ENCODE results near the gene B4GALT2.
A peak's percentile ranks its signal among the peaks of the same experiment; 100 is the strongest.

The B4GALT2 gene

DNA sequence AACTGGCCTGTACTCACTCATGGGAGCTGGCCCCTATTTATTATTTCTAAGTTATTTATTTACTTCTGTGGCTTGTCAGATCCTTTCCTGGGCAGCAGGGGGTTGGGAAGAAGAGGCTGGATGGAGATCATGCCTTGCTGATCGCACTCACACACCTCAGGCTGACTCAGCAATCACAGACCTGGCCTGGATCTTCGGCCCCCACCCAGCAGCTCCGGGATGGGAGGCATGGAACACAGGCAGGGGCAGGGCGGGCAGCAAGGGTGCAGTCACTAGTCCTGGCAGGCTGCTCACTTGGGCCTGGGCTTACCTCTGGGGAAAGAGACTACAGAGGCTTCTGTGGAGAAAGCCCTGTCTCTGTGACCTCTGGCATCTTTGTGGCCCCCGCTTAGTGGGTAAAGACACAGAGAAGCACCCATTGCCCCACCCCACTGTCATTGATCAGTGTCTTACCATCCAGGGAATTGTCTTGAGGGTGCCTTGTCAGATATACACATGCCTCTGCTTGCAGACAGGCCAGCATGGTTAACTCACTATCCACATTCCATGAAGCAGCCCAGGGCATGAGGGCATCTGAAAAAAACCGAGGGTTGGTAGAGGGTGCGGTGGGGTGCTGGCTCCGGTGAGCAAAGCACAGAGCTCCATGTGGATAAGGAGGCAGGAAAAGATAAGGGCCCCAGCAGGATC, 41.7 kb upstream of the B4GALT2 start:
- Mint-ChIP-seq H3K4me1 (ENCODE audit: low read depth) (peaks cover 45% of the 10 kb centered on the region), H3K9me3 (no peaks in the 10 kb centered on the region), H3K4me3 (no peak overlapping the region), H3K27me3 (peaks cover 27% of the 10 kb centered on the region), H3K27ac (no peak overlapping the region), H3K36me3 (ENCODE audit: low read depth) (no peaks in the 10 kb centered on the region)
- intact Hi-C loops (cut with micrococcal nuclease) = no loop called here

- intact Hi-C loops (cut with micrococcal nuclease) = no loop called here
- peaks cover 49% of the 10 kb centered on the region for H3K4me1 Mint-ChIP-seq (ENCODE audit: low read depth)
- peaks cover 17% of the 10 kb centered on the region for H3K27me3 Mint-ChIP-seq
- no peaks in the 10 kb centered on the region for H3K9me3 Mint-ChIP-seq
- H3K27ac Mint-ChIP-seq = no peak overlapping the region
- H3K4me3 Mint-ChIP-seq = no peak overlapping the region
- H3K36me3 Mint-ChIP-seq (ENCODE audit: low read depth) = peaks cover 7% of the 10 kb centered on the region
These were observed 40.6 kb upstream of the B4GALT2 start for GRCh38 chr1:43938383-43938782.

GRCh38 chr1:43938892-43939587, 40.0 kb upstream of the B4GALT2 start:
- Mint-ChIP-seq H3K27me3 (peaks cover 12% of the 10 kb centered on the region), H3K4me1 (ENCODE audit: low read depth) (peaks cover 43% of the 10 kb centered on the region), H3K4me3 (no peak overlapping the region), H3K9me3 (no peaks in the 10 kb centered on the region), H3K27ac (no peak overlapping the region), H3K36me3 (ENCODE audit: low read depth) (peaks cover 7% of the 10 kb centered on the region)
- intact Hi-C loops (cut with micrococcal nuclease) = no loop called here

DNA sequence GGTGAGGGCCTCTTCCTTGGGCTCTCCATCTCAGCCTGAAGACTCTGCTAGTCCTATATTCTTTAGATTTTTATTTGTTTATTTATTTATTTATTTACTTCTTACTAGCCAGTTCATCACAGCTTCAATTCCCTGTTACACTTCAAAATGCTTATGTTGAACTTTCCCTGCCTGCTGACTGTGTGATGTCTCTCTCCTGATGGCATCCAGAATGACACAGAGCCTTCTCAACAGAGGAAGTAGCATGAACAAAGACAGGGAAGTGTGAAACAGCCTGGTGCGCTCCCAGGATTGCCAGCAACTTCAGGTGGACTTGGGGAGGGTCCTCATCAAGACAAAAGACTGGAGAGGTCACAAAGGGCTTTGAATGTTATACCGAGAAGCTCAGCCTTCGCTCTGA, 36.6 kb upstream of the B4GALT2 start:
- H3K9me3 Mint-ChIP-seq = no peaks in the 10 kb centered on the region
- peaks cover 21% of the 10 kb centered on the region for H3K36me3 Mint-ChIP-seq (ENCODE audit: low read depth)
- H3K27ac Mint-ChIP-seq = peak overlapping the region; percentile 56
- peaks cover 48% of the 10 kb centered on the region for H3K4me1 Mint-ChIP-seq (ENCODE audit: low read depth)
- intact Hi-C loops (cut with micrococcal nuclease) = loop anchor here (10.0 kb wide), 1 partner anchor 92 kb away; the partner anchor contains the start of gene SLC6A9
- H3K4me3 Mint-ChIP-seq = no peak overlapping the region
- H3K27me3 Mint-ChIP-seq = no peaks in the 10 kb centered on the region

DNA sequence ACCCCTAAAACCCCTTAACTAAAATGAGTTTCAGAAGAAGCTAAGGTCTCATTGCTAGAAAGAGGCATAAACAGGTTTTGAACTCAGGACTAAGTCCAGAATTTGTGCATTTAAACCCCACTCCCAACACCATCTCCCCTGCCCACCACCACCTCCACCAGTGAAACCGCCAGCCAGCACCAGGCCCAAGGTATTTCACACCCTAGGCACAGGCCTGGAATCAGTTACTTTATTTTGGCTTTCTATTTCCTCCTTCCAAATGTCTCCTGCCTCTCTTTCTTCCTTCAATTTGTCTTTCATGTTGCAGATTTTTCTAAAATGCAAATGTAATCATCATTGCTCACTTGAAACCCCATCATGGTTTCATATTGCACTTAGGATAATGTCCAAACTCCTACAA, 34.1 kb upstream of the B4GALT2 start:
- no peaks in the 10 kb centered on the region for H3K27me3 Mint-ChIP-seq
- H3K36me3 Mint-ChIP-seq (ENCODE audit: low read depth) = peaks cover 33% of the 10 kb centered on the region
- intact Hi-C loops (cut with micrococcal nuclease) = loop anchor here (10.0 kb wide), 1 partner anchor 90 kb away; the partner anchor contains the start of gene SLC6A9
- H3K27ac Mint-ChIP-seq = no peak overlapping the region
- no peaks in the 10 kb centered on the region for H3K9me3 Mint-ChIP-seq
- no peak overlapping the region for H3K4me3 Mint-ChIP-seq
- H3K4me1 Mint-ChIP-seq (ENCODE audit: low read depth) = peaks cover 66% of the 10 kb centered on the region

DNA sequence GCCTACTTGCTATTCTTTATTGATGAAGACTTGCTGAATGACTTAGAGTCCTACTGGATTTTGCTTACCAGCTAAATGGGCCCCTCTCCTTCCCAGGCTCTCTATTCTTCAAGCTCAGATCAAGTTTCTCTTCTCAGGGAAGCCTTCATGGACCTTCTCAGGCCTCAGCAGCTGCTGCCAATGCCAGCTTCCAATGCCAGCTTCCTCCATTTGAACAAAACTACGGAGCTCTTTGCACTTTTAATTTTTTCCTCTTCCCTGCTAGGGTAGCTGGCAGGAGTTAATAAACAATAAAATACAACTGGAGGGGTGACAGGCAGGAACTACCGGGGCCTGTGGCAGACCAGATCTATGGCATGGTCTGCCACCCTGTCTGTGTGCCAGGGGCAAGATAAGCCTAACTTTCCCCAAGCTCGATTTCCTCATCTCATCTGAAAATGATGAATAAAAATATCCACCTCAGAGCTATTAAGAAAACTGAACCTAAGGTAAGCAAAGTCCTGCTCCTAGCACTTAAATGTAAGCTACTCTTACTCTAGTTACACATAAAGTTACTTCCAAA, 33.3 kb upstream of the B4GALT2 start:
- peaks cover 72% of the 10 kb centered on the region for H3K4me1 Mint-ChIP-seq (ENCODE audit: low read depth)
- intact Hi-C loops (cut with micrococcal nuclease) = loop anchor here (1.0 to 10.0 kb wide), 5 partner anchors 9 to 89 kb away; partner anchors contain the start of genes ATP6V0B, CCDC24 and SLC6A9
- no peaks in the 10 kb centered on the region for H3K9me3 Mint-ChIP-seq
- peak overlapping the region; percentile 91 for H3K4me3 Mint-ChIP-seq
- peaks cover 42% of the 10 kb centered on the region for H3K36me3 Mint-ChIP-seq (ENCODE audit: low read depth)
- peak overlapping the region; percentile 93 for H3K27ac Mint-ChIP-seq
- H3K27me3 Mint-ChIP-seq = no peaks in the 10 kb centered on the region

DNA sequence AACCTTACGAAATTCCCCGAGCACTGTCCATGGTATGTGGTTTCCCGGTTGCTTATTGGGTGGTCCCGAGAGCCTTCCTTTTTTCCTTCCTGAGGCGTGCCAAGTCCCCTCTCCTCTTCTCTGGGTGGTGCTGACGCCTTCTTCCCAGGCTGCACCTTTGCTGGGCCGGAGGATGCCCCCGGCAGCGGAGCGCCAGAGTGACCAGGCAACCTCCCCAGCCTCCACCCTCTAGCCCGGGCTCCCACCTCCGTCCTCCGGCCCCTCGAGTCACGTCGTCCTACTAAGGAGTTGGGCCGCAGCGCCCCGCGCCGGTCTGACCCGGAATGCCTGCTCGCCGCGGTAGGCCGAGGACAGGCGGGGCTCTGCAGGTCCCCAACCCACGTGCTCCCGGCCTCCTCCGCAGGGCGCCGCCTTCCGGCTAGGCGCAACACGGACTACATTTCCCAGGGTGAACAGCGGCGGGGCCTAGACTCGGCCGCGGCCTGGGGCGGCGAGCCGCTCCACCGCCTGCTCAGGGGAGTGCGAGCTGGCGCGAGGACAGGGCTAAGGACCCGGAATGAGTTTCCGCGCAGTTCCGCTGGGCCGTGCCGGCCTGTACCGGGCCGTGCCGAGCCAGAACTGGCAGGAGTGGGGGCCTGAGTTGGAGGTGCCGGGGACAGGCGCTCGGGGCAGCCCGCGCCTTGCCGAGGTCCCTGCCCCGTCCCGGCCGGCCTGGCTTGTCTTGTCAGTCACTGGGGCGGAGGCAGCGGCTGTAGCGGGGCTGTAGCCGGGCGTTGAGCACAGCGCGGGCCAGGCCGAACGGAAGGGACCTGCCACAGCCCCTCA, 32.6 kb upstream of the B4GALT2 start, which contains the start of gene IPO13:
IPO13 (plus strand) TSS at position 715 of the 825 bp plus-strand sequence. CDS start 651 bp downstream, outside the sequence.
- Mint-ChIP-seq H3K27ac (peak within 1 kb of the TSS; percentile 93), H3K9me3 (no peaks in the 10 kb centered on the region), H3K4me1 (ENCODE audit: low read depth) (peaks cover 79% of the 10 kb centered on the region), H3K4me3 (peak within 1 kb of the TSS; percentile 91), H3K27me3 (no peaks in the 10 kb centered on the region), H3K36me3 (ENCODE audit: low read depth) (peaks cover 49% of the 10 kb centered on the region)
- intact Hi-C loops (cut with micrococcal nuclease) = loop anchor here (1.0 to 10.0 kb wide), 5 partner anchors 10 to 88 kb away; partner anchors contain the start of genes ATP6V0B, CCDC24 and SLC6A9

DNA sequence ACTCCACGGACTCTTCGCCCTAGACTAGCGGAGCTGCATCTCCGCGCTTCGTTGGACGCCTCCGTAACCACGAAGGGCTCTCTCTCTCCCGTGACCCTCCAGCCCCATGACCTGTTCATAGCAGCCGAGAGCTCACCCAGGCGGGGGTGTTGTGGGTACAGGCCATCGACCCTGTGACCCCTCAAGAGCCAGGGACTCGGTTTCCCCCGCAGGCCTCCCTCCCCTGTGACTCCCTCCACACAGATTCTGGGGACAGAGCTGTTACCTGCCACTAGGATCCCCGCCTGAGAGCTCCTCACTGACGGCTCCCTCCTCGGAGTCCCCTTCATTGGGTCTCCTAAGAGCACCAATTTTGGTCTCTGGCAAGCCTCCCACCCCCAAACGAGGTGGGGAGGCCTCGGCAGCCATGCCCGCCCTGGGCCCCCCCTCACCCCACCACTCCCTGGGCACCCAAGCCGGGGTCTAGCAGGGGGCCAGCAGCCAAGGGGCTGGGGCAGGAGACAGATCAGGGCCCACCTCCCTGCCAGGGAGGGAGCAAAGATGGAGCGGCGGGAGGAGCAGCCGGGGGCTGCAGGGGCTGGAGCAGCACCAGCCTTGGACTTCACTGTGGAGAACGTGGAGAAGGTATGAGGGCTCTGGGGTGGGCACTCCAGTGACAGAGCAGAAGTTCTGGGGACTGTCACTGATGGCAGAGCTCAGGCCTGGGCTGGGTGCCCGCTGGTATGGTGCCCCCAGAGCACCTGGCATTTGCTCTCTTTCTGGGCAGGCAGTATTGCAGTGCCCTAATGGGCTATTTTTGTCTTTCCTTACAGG, 31.7 kb upstream of the B4GALT2 start:
- Mint-ChIP-seq H3K4me3 (peak overlapping the region; percentile 91), H3K27me3 (no peaks in the 10 kb centered on the region), H3K36me3 (ENCODE audit: low read depth) (peaks cover 53% of the 10 kb centered on the region), H3K4me1 (ENCODE audit: low read depth) (peaks cover 76% of the 10 kb centered on the region), H3K27ac (peak overlapping the region; percentile 93), H3K9me3 (no peaks in the 10 kb centered on the region)
- intact Hi-C loops (cut with micrococcal nuclease) = loop anchor here (2.0 to 10.0 kb wide), 2 partner anchors 44 to 88 kb away; partner anchors contain the start of genes CCDC24 and SLC6A9

GRCh38 chr1:43947874-43948437, 31.1 kb upstream of the B4GALT2 start:
- peaks cover 69% of the 10 kb centered on the region for H3K4me1 Mint-ChIP-seq (ENCODE audit: low read depth)

GRCh38 chr1:43949678-43950077, 29.3 kb upstream of the B4GALT2 start:
- Mint-ChIP-seq H3K36me3 (ENCODE audit: low read depth) (peaks cover 47% of the 10 kb centered on the region), H3K4me3 (no peak overlapping the region), H3K4me1 (ENCODE audit: low read depth) (peaks cover 63% of the 10 kb centered on the region), H3K9me3 (no peaks in the 10 kb centered on the region), H3K27me3 (no peaks in the 10 kb centered on the region), H3K27ac (no peak overlapping the region)
- intact Hi-C loops (cut with micrococcal nuclease) = loop anchor here (10.0 kb wide), 1 partner anchor 85 kb away; the partner anchor contains the start of gene SLC6A9

More at GRCh38 chr1:43947874-43948437, 31.1 kb upstream of the B4GALT2 start:
- intact Hi-C loops (cut with micrococcal nuclease) = loop anchor here (2.0 to 10.0 kb wide), 2 partner anchors 43 to 87 kb away; partner anchors contain the start of genes CCDC24 and SLC6A9
- no peaks in the 10 kb centered on the region for H3K27me3 Mint-ChIP-seq
- H3K9me3 Mint-ChIP-seq = no peaks in the 10 kb centered on the region
- H3K27ac Mint-ChIP-seq = peak overlapping the region; percentile 93
- H3K36me3 Mint-ChIP-seq (ENCODE audit: low read depth) = peaks cover 48% of the 10 kb centered on the region
- peak overlapping the region; percentile 91 for H3K4me3 Mint-ChIP-seq

- peaks cover 46% of the 10 kb centered on the region for H3K4me1 Mint-ChIP-seq (ENCODE audit: low read depth)
- no peaks in the 10 kb centered on the region for H3K9me3 Mint-ChIP-seq
- peaks cover 57% of the 10 kb centered on the region for H3K36me3 Mint-ChIP-seq (ENCODE audit: low read depth)
- H3K4me3 Mint-ChIP-seq = no peak overlapping the region
- intact Hi-C loops (cut with micrococcal nuclease) = no loop called here
- H3K27ac Mint-ChIP-seq = no peak overlapping the region
- no peaks in the 10 kb centered on the region for H3K27me3 Mint-ChIP-seq
These were observed 27.7 kb upstream of the B4GALT2 start for GRCh38 chr1:43951021-43951985.

Measured in dendritic cell treated with granulocyte-macrophage colony-stimulating factor and Interleukin-4, amounts not matched to agents 40 ng/mL and 50 ng/mL, for 4 days (primary cell).